Endothelial cell of umbilical vein (primary cell): ENCODE data around the gene MECP2. TPM values are rescaled to one million over a fixed set of nuclear protein-coding genes. Genes with fewer than 3 reads are reported as not detected.

ENCODE experiments used
- BruUV-seq: library from RNA; stranded (reverse); fragments of 400-500 nt; replicated peaks from 2 replicates; lab custom pipeline; 2021; lab: Mats Ljungman, UMichigan
- CTCF ChIA-PET: fragments of 300-600, 350-600 bp; sonication (Branson Sonifier 250); formaldehyde crosslinking; loops from one replicate; lab custom pipeline; 2021; ENCODE audit warnings: antibody characterized with exemption, inconsistent platforms; lab: Charles Lee
- POLR2A ChIA-PET: fragments of 300-600, 350-600 bp; sonication (Branson Sonifier 250); formaldehyde crosslinking; loops from one replicate; lab custom pipeline; 2021; ENCODE audit warnings: antibody characterized with exemption, inconsistent platforms; lab: Charles Lee
- DNase-seq: peaks from one replicate; pipeline ENCODE4 v3.0.0-alpha.2; 2011; ENCODE audit warnings: low read depth, low spot score
- FAIRE-seq: peaks from 2 replicates; lab custom pipeline; 2011; peaks lifted over from hg19 to GRCh38; lab: Jason Lieb, UNC
- H2AFZ ChIP-seq: 2 replicates; pipeline ENCODE4 v1.6.0; 2012; ENCODE audit warnings: low read depth, low read length, control low read depth, inconsistent platforms
- H3K27ac ChIP-seq: 2 replicates; pipeline ENCODE4 v1.5.1; 2011; ENCODE audit warnings: low read depth, mild to moderate bottlenecking, control low read depth, low read length, moderate library complexity; ENCODE audit not compliant: insufficient read depth
- H3K27me3 ChIP-seq, 2 experiments: 2 replicates each; pipeline versions ENCODE4 v1.6.0 to v1.6.1; 2011; ENCODE audit warnings: low read length in 2 of 2, mixed read lengths in 1 of 2; ENCODE audit not compliant: control insufficient read depth in 2 of 2, insufficient read depth in 2 of 2
- H3K36me3 ChIP-seq, 2 experiments: 2 replicates in 1 of 2; 3 replicates in 1 of 2; pipeline ENCODE4 v1.5.1; 2011; ENCODE audit warnings: low read length in 2 of 2, mild to moderate bottlenecking in 1 of 2, moderate library complexity in 1 of 2; ENCODE audit not compliant: control insufficient read depth in 2 of 2, insufficient read depth in 2 of 2; ENCODE audit errors: extremely low read depth in 1 of 2
- H3K4me1 ChIP-seq: 3 replicates; pipeline ENCODE4 v1.5.1; 2011; ENCODE audit warnings: mild to moderate bottlenecking, low read length; ENCODE audit not compliant: control insufficient read depth, insufficient read depth; ENCODE audit errors: extremely low read depth
- H3K4me2 ChIP-seq: 2 replicates; pipeline ENCODE4 v1.6.1; 2011; ENCODE audit warnings: low read length, control low read depth, mixed read lengths; ENCODE audit not compliant: insufficient read depth
- H3K4me3 ChIP-seq, 3 experiments: fragments of 200-600 bp in 1 of 3; sonication (generic), shearing (Covaris generic) in 1 of 3; replicated peaks in 1 of 3; 2 replicates each; pipeline ENCODE4 v1.5.1; 2011 to 2016; ENCODE audit warnings: control low read depth in 3 of 3, low read length in 3 of 3, mild to moderate bottlenecking in 2 of 3, inconsistent platforms in 1 of 3, low read depth in 1 of 3, moderate library complexity in 1 of 3; ENCODE audit not compliant: insufficient read depth in 1 of 3
- H3K79me2 ChIP-seq: 2 replicates; pipeline ENCODE4 v1.6.0; 2012; ENCODE audit warnings: low read length, inconsistent platforms; ENCODE audit not compliant: control insufficient read depth, insufficient read depth
- H3K9ac ChIP-seq: replicated peaks from 2 replicates; pipeline ENCODE3; 2011; ENCODE audit warnings: low read length, control low read depth; ENCODE audit not compliant: insufficient read depth; ENCODE audit errors: extremely low read depth
- H3K9me1 ChIP-seq: replicated peaks from 3 replicates; pipeline ENCODE4 v1.6.0; 2011; ENCODE audit warnings: mild to moderate bottlenecking, low read length; ENCODE audit not compliant: control insufficient read depth, insufficient read depth; ENCODE audit errors: extremely low read depth
- H3K9me3 ChIP-seq: replicated peaks from 2 replicates; pipeline ENCODE4 v1.5.1; 2012; ENCODE audit warnings: low read length, inconsistent platforms; ENCODE audit not compliant: control insufficient read depth, insufficient read depth
- H4K20me1 ChIP-seq: replicated peaks from 2 replicates; pipeline ENCODE3; 2011; ENCODE audit warnings: mild to moderate bottlenecking, low read length; ENCODE audit not compliant: control insufficient read depth, insufficient read depth; ENCODE audit errors: extremely low read depth
- EZH2 ChIP-seq: IDR thresholded peaks from 2 replicates; pipeline ENCODE4 v1.6.1; 2012; ENCODE audit warnings: borderline replicate concordance, low read depth, mild to moderate bottlenecking, moderate library complexity, low read length, inconsistent platforms; ENCODE audit not compliant: severe bottlenecking
- FOS ChIP-seq: IDR thresholded peaks from 2 replicates; pipeline ENCODE4 v1.6.1; 2011; ENCODE audit warnings: mild to moderate bottlenecking, low read length, moderate library complexity, borderline replicate concordance; ENCODE audit not compliant: insufficient read depth
- GATA2 ChIP-seq: IDR thresholded peaks from 2 replicates; pipeline ENCODE4 v1.7.0; 2011; ENCODE audit warnings: low read depth, mild to moderate bottlenecking, moderate library complexity, mixed read lengths, low read length; ENCODE audit not compliant: insufficient read length, insufficient read depth
- JUN ChIP-seq: IDR thresholded peaks from 2 replicates; pipeline ENCODE4 v1.6.1; 2011; ENCODE audit warnings: borderline replicate concordance, low read depth; ENCODE audit not compliant: insufficient read length, insufficient read depth
- MYC ChIP-seq: IDR thresholded peaks from one replicate; pipeline ENCODE4 v1.6.1; 2011; ENCODE audit warnings: mild to moderate bottlenecking, low read depth, low read length
- POLR2A ChIP-seq: IDR thresholded peaks from 2 replicates; pipeline ENCODE4 v1.6.1; 2012; ENCODE audit warnings: low read depth, mild to moderate bottlenecking, control low read depth, low read length
- POLR2AphosphoS5 ChIP-seq: IDR thresholded peaks from 2 replicates; pipeline ENCODE4 v1.6.1; 2012; ENCODE audit warnings: low read depth, mild to moderate bottlenecking, control low read depth, low read length, moderate library complexity; ENCODE audit not compliant: insufficient read depth
- dilution Hi-C: fragments of 300-500 bp; cut with MboI; formaldehyde crosslinking; loops from one replicate; pipeline ENCODE4 v1.15.0; 2019; ENCODE audit warnings: low sequenced_read_pairs; ENCODE audit not compliant: extremely low pct_ligation_motif_present
- intact Hi-C: fragments of 100-400 bp; cut with micrococcal nuclease; formaldehyde crosslinking; loops from one replicate; pipeline ENCODE4 v1.10.0; 2022
- polyA plus RNA-seq, 4 experiments: library from polyadenylated mRNA; depleted of rRNA in 3 of 4; stranded (reverse) in 3 of 4; unstranded in 1 of 4; fragments of >200 nt; gene quantifications; 2 replicates each; pipeline versions ENCODE4 v1.2.1 to v1.2.3, GENCODE V29; 2011 to 2012; ENCODE audit warnings: missing spikeins in 1 of 4
- total RNA-seq: library from RNA; stranded (reverse); gene quantifications from 2 replicates; pipeline ENCODE4 v1.2.3, GENCODE V29; 2021
- TF ChIP-seq, protein P1 (sequence below), 2 donors: IDR thresholded peaks; 1 replicate in 1 of 2; 2 replicates in 1 of 2; pipeline ENCODE4 v1.5.1; 2011; ENCODE audit warnings: low read length in 2 of 2, mild to moderate bottlenecking in 2 of 2, moderate library complexity in 2 of 2, control low read depth in 1 of 2, inconsistent platforms in 1 of 2, low read depth in 1 of 2; ENCODE audit not compliant: insufficient read depth in 1 of 2; ENCODE audit errors: extremely low read depth in 1 of 2
- TF ChIP-seq, protein P2 (sequence below): IDR thresholded peaks from 2 replicates; pipeline ENCODE4 v1.6.1; 2011; ENCODE audit not compliant: insufficient read depth, insufficient read length

MECP2 gene
- total and polyA plus RNA-seq, 2 donors (not counting 3 experiments of a cell fraction or from before 2014, with no cell fraction given), result 9.0 to 45.3 TPM

DNA sequence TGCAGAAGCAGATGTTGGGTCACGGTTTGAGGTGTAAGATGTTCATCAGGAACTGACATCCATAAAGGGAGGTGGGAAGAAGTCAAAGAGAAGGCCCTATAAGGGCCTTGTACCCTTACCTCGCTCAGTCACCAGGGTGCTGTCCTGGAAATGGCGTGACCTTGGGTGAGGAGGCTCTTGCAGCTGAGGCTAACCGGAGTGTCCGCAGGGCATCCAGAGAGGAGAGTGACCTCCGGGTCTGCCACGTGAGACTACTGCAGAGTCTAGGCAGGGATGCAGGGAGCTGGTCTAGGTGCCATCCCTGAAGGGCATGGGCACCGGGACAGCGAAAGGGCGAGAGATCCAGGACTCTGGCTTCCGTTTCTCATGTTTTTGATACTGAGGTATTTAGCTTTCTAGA, 49.1 kb downstream of the MECP2 start:
- no peak overlapping the region for H3K4me3 ChIP-seq
- dilution Hi-C loops, result no loop called here
- no TSS peak for BruUV-seq
- H3K27ac ChIP-seq, result no peak overlapping the region
- H4K20me1 ChIP-seq, result no peaks in the 10 kb centered on the region
- H3K9me3 ChIP-seq, result no peaks in the 10 kb centered on the region
- no peaks in the 10 kb centered on the region for H3K36me3 ChIP-seq
- no peaks in the 10 kb centered on the region for H3K9me1 ChIP-seq
- FAIRE-seq, result no peak
- H2AFZ ChIP-seq, result no peak overlapping the region
- ChIA-PET CTCF (interaction anchor here (1.7 kb wide), 1 partner anchor 35 kb away, joined by 11 read pairs; no protein-coding TSS in a partner anchor), POLR2A (no interaction called here)
- peaks cover 25% of the 10 kb centered on the region for H3K4me1 ChIP-seq
- H3K27me3 ChIP-seq, result no peaks in the 10 kb centered on the region
- H3K79me2 ChIP-seq, result peaks cover 39% of the 10 kb centered on the region
- no peak for TF ChIP-seq POLR2AphosphoS5
- no peak for TF ChIP-seq MYC
- TF ChIP-seq EZH2, result no peak
- TF ChIP-seq GATA2, result no peak
- TF ChIP-seq JUN, result no peak
- no peak for TF ChIP-seq POLR2A
- TF ChIP-seq FOS, result no peak
- TF ChIP-seq, protein P1, sequence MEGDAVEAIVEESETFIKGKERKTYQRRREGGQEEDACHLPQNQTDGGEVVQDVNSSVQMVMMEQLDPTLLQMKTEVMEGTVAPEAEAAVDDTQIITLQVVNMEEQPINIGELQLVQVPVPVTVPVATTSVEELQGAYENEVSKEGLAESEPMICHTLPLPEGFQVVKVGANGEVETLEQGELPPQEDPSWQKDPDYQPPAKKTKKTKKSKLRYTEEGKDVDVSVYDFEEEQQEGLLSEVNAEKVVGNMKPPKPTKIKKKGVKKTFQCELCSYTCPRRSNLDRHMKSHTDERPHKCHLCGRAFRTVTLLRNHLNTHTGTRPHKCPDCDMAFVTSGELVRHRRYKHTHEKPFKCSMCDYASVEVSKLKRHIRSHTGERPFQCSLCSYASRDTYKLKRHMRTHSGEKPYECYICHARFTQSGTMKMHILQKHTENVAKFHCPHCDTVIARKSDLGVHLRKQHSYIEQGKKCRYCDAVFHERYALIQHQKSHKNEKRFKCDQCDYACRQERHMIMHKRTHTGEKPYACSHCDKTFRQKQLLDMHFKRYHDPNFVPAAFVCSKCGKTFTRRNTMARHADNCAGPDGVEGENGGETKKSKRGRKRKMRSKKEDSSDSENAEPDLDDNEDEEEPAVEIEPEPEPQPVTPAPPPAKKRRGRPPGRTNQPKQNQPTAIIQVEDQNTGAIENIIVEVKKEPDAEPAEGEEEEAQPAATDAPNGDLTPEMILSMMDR (IDR thresholded peaks at IDR 0.05; ENCODE audit: extremely low read depth in 1 of 2, insufficient read depth in 1 of 2, low read depth in 1 of 2, low read length in 2 of 2), result no peak
- TF ChIP-seq, protein P2, sequence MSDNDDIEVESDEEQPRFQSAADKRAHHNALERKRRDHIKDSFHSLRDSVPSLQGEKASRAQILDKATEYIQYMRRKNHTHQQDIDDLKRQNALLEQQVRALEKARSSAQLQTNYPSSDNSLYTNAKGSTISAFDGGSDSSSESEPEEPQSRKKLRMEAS, result no peak
- DNase-seq, result no peak
- H3K9ac ChIP-seq, result no peak overlapping the region
- H3K4me2 ChIP-seq, result no peak overlapping the region
- intact Hi-C loops, result loop anchor here (10.0 kb wide), 1 partner anchor 284 kb away; the partner anchor contains the start of gene PLXNB3
